ENCODE results near the gene TMPRSS4. TPM values are rescaled to one million over a fixed set of nuclear protein-coding genes. Genes with fewer than 3 reads are reported as not detected.

TMPRSS4 gene
- total RNA-seq, 1 experiment from 2014 or later: not detected

- Histone ChIP-seq H3K4me1 (ENCODE audit: control insufficient read depth, insufficient read depth, low read length) (no peaks in the 10 kb centered on the region), H3K4me3 (ENCODE audit: low read depth in 2 of 2, low read length in 2 of 2) (no peak overlapping the region), H3K36me3 (ENCODE audit: control insufficient read depth, insufficient read depth, low read length) (no peaks in the 10 kb centered on the region), H3K27me3 (ENCODE audit: control insufficient read depth, insufficient read depth, low read length) (no peaks in the 10 kb centered on the region), H3K9me3 (ENCODE audit: control insufficient read depth, insufficient read depth, low read depth, low read length) (no peaks in the 10 kb centered on the region), H3K27ac (ENCODE audit: low read length) (no peak overlapping the region)
- intact Hi-C loops (cut with micrococcal nuclease; ENCODE audit: unreplicated experiment): no loop called here
- TF ChIP-seq TCF7L2 (IDR thresholded peaks at IDR 0.05; ENCODE audit: low read depth, low read length) (no peak), CTCF (IDR thresholded peaks at IDR 0.05) (no peak), SIN3A (IDR thresholded peaks at IDR 0.05; ENCODE audit: borderline replicate concordance, insufficient read depth, low read depth, low read length) (no peak), POLR2AphosphoS5 (IDR thresholded peaks at IDR 0.05; ENCODE audit: low read depth, low read length) (no peak)
- TF ChIP-seq, protein P1, sequence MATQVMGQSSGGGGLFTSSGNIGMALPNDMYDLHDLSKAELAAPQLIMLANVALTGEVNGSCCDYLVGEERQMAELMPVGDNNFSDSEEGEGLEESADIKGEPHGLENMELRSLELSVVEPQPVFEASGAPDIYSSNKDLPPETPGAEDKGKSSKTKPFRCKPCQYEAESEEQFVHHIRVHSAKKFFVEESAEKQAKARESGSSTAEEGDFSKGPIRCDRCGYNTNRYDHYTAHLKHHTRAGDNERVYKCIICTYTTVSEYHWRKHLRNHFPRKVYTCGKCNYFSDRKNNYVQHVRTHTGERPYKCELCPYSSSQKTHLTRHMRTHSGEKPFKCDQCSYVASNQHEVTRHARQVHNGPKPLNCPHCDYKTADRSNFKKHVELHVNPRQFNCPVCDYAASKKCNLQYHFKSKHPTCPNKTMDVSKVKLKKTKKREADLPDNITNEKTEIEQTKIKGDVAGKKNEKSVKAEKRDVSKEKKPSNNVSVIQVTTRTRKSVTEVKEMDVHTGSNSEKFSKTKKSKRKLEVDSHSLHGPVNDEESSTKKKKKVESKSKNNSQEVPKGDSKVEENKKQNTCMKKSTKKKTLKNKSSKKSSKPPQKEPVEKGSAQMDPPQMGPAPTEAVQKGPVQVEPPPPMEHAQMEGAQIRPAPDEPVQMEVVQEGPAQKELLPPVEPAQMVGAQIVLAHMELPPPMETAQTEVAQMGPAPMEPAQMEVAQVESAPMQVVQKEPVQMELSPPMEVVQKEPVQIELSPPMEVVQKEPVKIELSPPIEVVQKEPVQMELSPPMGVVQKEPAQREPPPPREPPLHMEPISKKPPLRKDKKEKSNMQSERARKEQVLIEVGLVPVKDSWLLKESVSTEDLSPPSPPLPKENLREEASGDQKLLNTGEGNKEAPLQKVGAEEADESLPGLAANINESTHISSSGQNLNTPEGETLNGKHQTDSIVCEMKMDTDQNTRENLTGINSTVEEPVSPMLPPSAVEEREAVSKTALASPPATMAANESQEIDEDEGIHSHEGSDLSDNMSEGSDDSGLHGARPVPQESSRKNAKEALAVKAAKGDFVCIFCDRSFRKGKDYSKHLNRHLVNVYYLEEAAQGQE (IDR thresholded peaks at IDR 0.05; ENCODE audit: insufficient read depth in 1 of 2, low read depth in 2 of 2, low read length in 1 of 2): no peak
- in situ Hi-C loops (cut with HindIII; ENCODE audit: low pct_unique_long_range_greater_than_20kb, low sequenced_read_pairs): no loop called here
- ATAC-seq: peak; percentile 19; the same call in 1 of the 2 replicates
- DNase-seq (ENCODE audit: low read depth, low spot score): no peak
- BruUV-seq (replicated peaks): no TSS peak
- POLR2A ChIA-PET: no interaction called here
- CTCF ChIA-PET: no interaction called here
These were observed 25.9 kb downstream of the TMPRSS4 start for GRCh38 chr11:118102721-118103261.

- CTCF ChIA-PET: no interaction called here
- Histone ChIP-seq H3K4me3 (ENCODE audit: low read depth in 2 of 2, low read length in 2 of 2) (no peak overlapping the region), H3K36me3 (ENCODE audit: control insufficient read depth, insufficient read depth, low read length) (no peaks in the 10 kb centered on the region), H3K27me3 (ENCODE audit: control insufficient read depth, insufficient read depth, low read length) (no peaks in the 10 kb centered on the region; the same call in 1 of the 2 replicates), H3K27ac (ENCODE audit: low read length) (no peak overlapping the region), H3K9me3 (ENCODE audit: control insufficient read depth, insufficient read depth, low read depth, low read length) (no peaks in the 10 kb centered on the region), H3K4me1 (ENCODE audit: control insufficient read depth, insufficient read depth, low read length) (no peaks in the 10 kb centered on the region)
- POLR2A ChIA-PET: no interaction called here
- no peak for ATAC-seq
- intact Hi-C loops (cut with micrococcal nuclease; ENCODE audit: unreplicated experiment): no loop called here
- no TSS peak for BruUV-seq (replicated peaks)
- TF ChIP-seq TCF7L2 (IDR thresholded peaks at IDR 0.05; ENCODE audit: low read depth, low read length) (no peak), CTCF (IDR thresholded peaks at IDR 0.05) (no peak), POLR2AphosphoS5 (IDR thresholded peaks at IDR 0.05; ENCODE audit: low read depth, low read length) (no peak), SIN3A (IDR thresholded peaks at IDR 0.05; ENCODE audit: borderline replicate concordance, insufficient read depth, low read depth, low read length) (no peak)
- TF ChIP-seq, protein P1 (IDR thresholded peaks at IDR 0.05; ENCODE audit: insufficient read depth in 1 of 2, low read depth in 2 of 2, low read length in 1 of 2): no peak
- in situ Hi-C loops (cut with HindIII; ENCODE audit: low pct_unique_long_range_greater_than_20kb, low sequenced_read_pairs): no loop called here
- no peak for DNase-seq (ENCODE audit: low read depth, low spot score)
These were observed 27.6 kb downstream of the TMPRSS4 start for GRCh38 chr11:118104491-118104890.

All from Panc1 (cell line).